Endothelial cell of umbilical vein (primary cell): ENCODE data around the gene NPC1L1. TPM values are rescaled to one million over a fixed set of nuclear protein-coding genes. Genes with fewer than 3 reads are reported as not detected.
A peak's percentile ranks its signal among the peaks of the same experiment; 100 is the strongest.

ENCODE experiments used
- BruUV-seq: library from RNA; stranded (reverse); fragments of 400-500 nt; replicated peaks from 2 replicates; lab custom pipeline; 2021; lab: Mats Ljungman, UMichigan
- CTCF ChIA-PET: fragments of 300-600, 350-600 bp; sonication (Branson Sonifier 250); formaldehyde crosslinking; loops from one replicate; lab custom pipeline; 2021; ENCODE audit warnings: antibody characterized with exemption, inconsistent platforms; lab: Charles Lee
- POLR2A ChIA-PET: fragments of 300-600, 350-600 bp; sonication (Branson Sonifier 250); formaldehyde crosslinking; loops from one replicate; lab custom pipeline; 2021; ENCODE audit warnings: antibody characterized with exemption, inconsistent platforms; lab: Charles Lee
- DNase-seq: peaks from one replicate; pipeline ENCODE4 v3.0.0-alpha.2; 2011; ENCODE audit warnings: low read depth, low spot score
- FAIRE-seq: peaks from 2 replicates; lab custom pipeline; 2011; peaks lifted over from hg19 to GRCh38; lab: Jason Lieb, UNC
- H2AFZ ChIP-seq: 2 replicates; pipeline ENCODE4 v1.6.0; 2012; ENCODE audit warnings: low read depth, low read length, control low read depth, inconsistent platforms
- H3K27ac ChIP-seq: 2 replicates; pipeline ENCODE4 v1.5.1; 2011; ENCODE audit warnings: low read depth, mild to moderate bottlenecking, control low read depth, low read length, moderate library complexity; ENCODE audit not compliant: insufficient read depth
- H3K27me3 ChIP-seq, 2 experiments: 2 replicates each; pipeline versions ENCODE4 v1.6.0 to v1.6.1; 2011; ENCODE audit warnings: low read length in 2 of 2, mixed read lengths in 1 of 2; ENCODE audit not compliant: control insufficient read depth in 2 of 2, insufficient read depth in 2 of 2
- H3K36me3 ChIP-seq, 2 experiments: 2 replicates in 1 of 2; 3 replicates in 1 of 2; pipeline ENCODE4 v1.5.1; 2011; ENCODE audit warnings: low read length in 2 of 2, mild to moderate bottlenecking in 1 of 2, moderate library complexity in 1 of 2; ENCODE audit not compliant: control insufficient read depth in 2 of 2, insufficient read depth in 2 of 2; ENCODE audit errors: extremely low read depth in 1 of 2
- H3K4me1 ChIP-seq: 3 replicates; pipeline ENCODE4 v1.5.1; 2011; ENCODE audit warnings: mild to moderate bottlenecking, low read length; ENCODE audit not compliant: control insufficient read depth, insufficient read depth; ENCODE audit errors: extremely low read depth
- H3K4me2 ChIP-seq: 2 replicates; pipeline ENCODE4 v1.6.1; 2011; ENCODE audit warnings: low read length, control low read depth, mixed read lengths; ENCODE audit not compliant: insufficient read depth
- H3K4me3 ChIP-seq, 3 experiments: fragments of 200-600 bp in 1 of 3; sonication (generic), shearing (Covaris generic) in 1 of 3; replicated peaks in 1 of 3; 2 replicates each; pipeline ENCODE4 v1.5.1; 2011 to 2016; ENCODE audit warnings: control low read depth in 3 of 3, low read length in 3 of 3, mild to moderate bottlenecking in 2 of 3, inconsistent platforms in 1 of 3, low read depth in 1 of 3, moderate library complexity in 1 of 3; ENCODE audit not compliant: insufficient read depth in 1 of 3
- H3K79me2 ChIP-seq: 2 replicates; pipeline ENCODE4 v1.6.0; 2012; ENCODE audit warnings: low read length, inconsistent platforms; ENCODE audit not compliant: control insufficient read depth, insufficient read depth
- H3K9ac ChIP-seq: replicated peaks from 2 replicates; pipeline ENCODE3; 2011; ENCODE audit warnings: low read length, control low read depth; ENCODE audit not compliant: insufficient read depth; ENCODE audit errors: extremely low read depth
- H3K9me1 ChIP-seq: replicated peaks from 3 replicates; pipeline ENCODE4 v1.6.0; 2011; ENCODE audit warnings: mild to moderate bottlenecking, low read length; ENCODE audit not compliant: control insufficient read depth, insufficient read depth; ENCODE audit errors: extremely low read depth
- H3K9me3 ChIP-seq: replicated peaks from 2 replicates; pipeline ENCODE4 v1.5.1; 2012; ENCODE audit warnings: low read length, inconsistent platforms; ENCODE audit not compliant: control insufficient read depth, insufficient read depth
- H4K20me1 ChIP-seq: replicated peaks from 2 replicates; pipeline ENCODE3; 2011; ENCODE audit warnings: mild to moderate bottlenecking, low read length; ENCODE audit not compliant: control insufficient read depth, insufficient read depth; ENCODE audit errors: extremely low read depth
- EZH2 ChIP-seq: IDR thresholded peaks from 2 replicates; pipeline ENCODE4 v1.6.1; 2012; ENCODE audit warnings: borderline replicate concordance, low read depth, mild to moderate bottlenecking, moderate library complexity, low read length, inconsistent platforms; ENCODE audit not compliant: severe bottlenecking
- FOS ChIP-seq: IDR thresholded peaks from 2 replicates; pipeline ENCODE4 v1.6.1; 2011; ENCODE audit warnings: mild to moderate bottlenecking, low read length, moderate library complexity, borderline replicate concordance; ENCODE audit not compliant: insufficient read depth
- GATA2 ChIP-seq: IDR thresholded peaks from 2 replicates; pipeline ENCODE4 v1.7.0; 2011; ENCODE audit warnings: low read depth, mild to moderate bottlenecking, moderate library complexity, mixed read lengths, low read length; ENCODE audit not compliant: insufficient read length, insufficient read depth
- JUN ChIP-seq: IDR thresholded peaks from 2 replicates; pipeline ENCODE4 v1.6.1; 2011; ENCODE audit warnings: borderline replicate concordance, low read depth; ENCODE audit not compliant: insufficient read length, insufficient read depth
- MYC ChIP-seq: IDR thresholded peaks from one replicate; pipeline ENCODE4 v1.6.1; 2011; ENCODE audit warnings: mild to moderate bottlenecking, low read depth, low read length
- POLR2A ChIP-seq: IDR thresholded peaks from 2 replicates; pipeline ENCODE4 v1.6.1; 2012; ENCODE audit warnings: low read depth, mild to moderate bottlenecking, control low read depth, low read length
- POLR2AphosphoS5 ChIP-seq: IDR thresholded peaks from 2 replicates; pipeline ENCODE4 v1.6.1; 2012; ENCODE audit warnings: low read depth, mild to moderate bottlenecking, control low read depth, low read length, moderate library complexity; ENCODE audit not compliant: insufficient read depth
- dilution Hi-C: fragments of 300-500 bp; cut with MboI; formaldehyde crosslinking; loops from one replicate; pipeline ENCODE4 v1.15.0; 2019; ENCODE audit warnings: low sequenced_read_pairs; ENCODE audit not compliant: extremely low pct_ligation_motif_present
- intact Hi-C: fragments of 100-400 bp; cut with micrococcal nuclease; formaldehyde crosslinking; loops from one replicate; pipeline ENCODE4 v1.10.0; 2022
- polyA plus RNA-seq, 4 experiments: library from polyadenylated mRNA; depleted of rRNA in 3 of 4; stranded (reverse) in 3 of 4; unstranded in 1 of 4; fragments of >200 nt; gene quantifications; 2 replicates each; pipeline versions ENCODE4 v1.2.1 to v1.2.3, GENCODE V29; 2011 to 2012; ENCODE audit warnings: missing spikeins in 1 of 4
- total RNA-seq: library from RNA; stranded (reverse); gene quantifications from 2 replicates; pipeline ENCODE4 v1.2.3, GENCODE V29; 2021
- TF ChIP-seq, protein P1 (sequence below), 2 donors: IDR thresholded peaks; 1 replicate in 1 of 2; 2 replicates in 1 of 2; pipeline ENCODE4 v1.5.1; 2011; ENCODE audit warnings: low read length in 2 of 2, mild to moderate bottlenecking in 2 of 2, moderate library complexity in 2 of 2, control low read depth in 1 of 2, inconsistent platforms in 1 of 2, low read depth in 1 of 2; ENCODE audit not compliant: insufficient read depth in 1 of 2; ENCODE audit errors: extremely low read depth in 1 of 2
- TF ChIP-seq, protein P2 (sequence below): IDR thresholded peaks from 2 replicates; pipeline ENCODE4 v1.6.1; 2011; ENCODE audit not compliant: insufficient read depth, insufficient read length

Gene NPC1L1
- total and polyA plus RNA-seq, 2 donors (not counting 3 experiments of a cell fraction or from before 2014, with no cell fraction given) = not detected

DNA sequence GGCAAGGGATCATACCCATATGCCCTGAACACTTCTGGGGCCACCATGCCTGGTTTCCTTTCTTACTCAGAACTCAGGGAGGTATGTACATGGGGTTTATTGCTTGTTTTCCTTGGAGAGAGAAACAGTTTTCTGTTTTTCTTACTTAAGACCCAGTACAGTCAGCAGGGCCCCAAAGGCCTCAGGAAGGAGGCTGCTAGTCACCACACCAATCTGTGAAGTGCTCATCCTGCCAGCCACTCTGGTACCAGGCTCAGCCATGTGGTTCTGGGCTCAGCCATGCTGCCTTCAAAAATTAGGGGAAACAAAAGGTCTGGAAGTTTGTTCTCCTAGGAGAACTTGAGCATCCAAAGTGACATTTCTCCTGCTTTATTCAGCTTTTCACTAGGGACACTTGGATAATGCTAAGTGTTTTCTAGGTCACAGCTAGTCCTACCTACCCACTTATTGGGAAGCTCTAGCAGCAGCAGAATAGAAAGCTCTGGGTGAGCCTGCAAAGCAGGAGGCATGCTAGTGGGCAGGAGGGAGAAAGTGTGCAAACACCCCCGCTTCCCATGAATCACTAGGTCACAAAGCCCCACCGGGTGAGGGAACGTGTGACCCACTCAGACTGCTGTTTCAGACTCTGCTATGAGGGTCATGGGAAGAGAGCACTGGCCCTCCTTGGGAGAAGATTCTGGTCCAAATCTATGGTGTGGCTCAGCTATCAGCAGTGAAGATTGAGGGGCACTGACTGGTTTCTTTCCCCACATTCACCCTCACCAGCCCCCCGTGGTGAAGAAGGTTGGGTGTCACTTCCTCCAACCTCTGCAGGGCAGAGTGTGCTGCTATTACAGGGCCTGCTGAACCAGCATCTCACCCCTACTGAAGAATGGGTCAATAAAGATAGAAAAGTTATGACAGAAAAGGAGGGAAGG lies 74.6 kb downstream of the NPC1L1 start:
- Histone ChIP-seq H3K9me3 (no peaks in the 10 kb centered on the region), H3K4me2 (peak overlapping the region; percentile 28), H3K9me1 (no peaks in the 10 kb centered on the region), H3K27me3 (no peaks in the 10 kb centered on the region), H3K4me1 (peaks cover 34% of the 10 kb centered on the region), H2AFZ (no peak overlapping the region), H3K4me3 (no peak overlapping the region), H3K79me2 (peaks cover 63% of the 10 kb centered on the region), H3K9ac (no peak overlapping the region), H3K27ac (peak overlapping the region; percentile 45), H4K20me1 (no peaks in the 10 kb centered on the region), H3K36me3 (no peaks in the 10 kb centered on the region)
- POLR2A ChIA-PET = interaction anchor here (0.7 kb wide), 1 partner anchor 399 kb away, joined by 5 read pairs; no protein-coding TSS in a partner anchor
- TF ChIP-seq JUN (no peak), MYC (peak; percentile 22), FOS (peak; percentile 47), POLR2AphosphoS5 (peak; percentile 52)
- dilution Hi-C loops (no loop called here), intact Hi-C loops (loop anchor here (2.0 kb wide), 1 partner anchor 68 kb away; no protein-coding TSS in a partner anchor)
- no TSS peak for BruUV-seq
- FAIRE-seq (peak; percentile 79), DNase-seq (peak; percentile 63)
- CTCF ChIA-PET = interaction anchor here (0.8 to 1.3 kb wide), 3 partner anchors 88 to 119 kb away, joined by 3 to 5 read pairs (median 3); no protein-coding TSS in a partner anchor

DNA sequence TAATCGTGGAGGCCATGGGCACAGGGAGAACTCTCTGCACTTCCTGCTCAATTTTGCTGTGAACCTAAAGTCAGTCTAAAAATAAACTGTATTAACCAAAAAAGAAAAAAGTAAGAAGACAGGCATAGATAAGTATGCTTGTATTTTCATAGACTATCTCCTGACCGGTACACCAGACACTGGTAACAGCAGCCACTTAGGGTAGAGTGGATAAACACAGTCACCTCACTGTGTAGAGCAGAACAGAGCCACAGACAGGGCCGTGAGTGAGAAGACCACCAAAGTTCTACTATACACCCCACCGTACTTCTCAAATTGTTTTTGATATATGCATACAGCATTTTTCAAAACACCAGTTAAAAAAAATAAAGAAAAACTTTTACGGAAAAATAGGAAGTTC lies 75.6 kb downstream of the NPC1L1 start:
- Histone ChIP-seq H3K4me1 (peaks cover 45% of the 10 kb centered on the region), H3K9me3 (no peaks in the 10 kb centered on the region), H3K4me2 (no peak overlapping the region), H2AFZ (no peak overlapping the region), H3K27me3 (no peaks in the 10 kb centered on the region), H3K79me2 (peaks cover 64% of the 10 kb centered on the region), H4K20me1 (no peaks in the 10 kb centered on the region), H3K9ac (no peak overlapping the region), H3K4me3 (no peak overlapping the region), H3K36me3 (no peaks in the 10 kb centered on the region), H3K9me1 (no peaks in the 10 kb centered on the region), H3K27ac (peak overlapping the region; percentile 4)
- intact Hi-C loops (no loop called here), dilution Hi-C loops (no loop called here)
- BruUV-seq = no TSS peak
- ChIA-PET CTCF (interaction anchor here (0.8 kb wide), 1 partner anchor 87 kb away, joined by 3 read pairs; no protein-coding TSS in a partner anchor), POLR2A (no interaction called here)
- DNase-seq (no peak), FAIRE-seq (no peak)
- TF ChIP-seq MYC = no peak
- no peak for TF ChIP-seq EZH2
- no peak for TF ChIP-seq GATA2
- TF ChIP-seq JUN = no peak
- TF ChIP-seq, protein P1, sequence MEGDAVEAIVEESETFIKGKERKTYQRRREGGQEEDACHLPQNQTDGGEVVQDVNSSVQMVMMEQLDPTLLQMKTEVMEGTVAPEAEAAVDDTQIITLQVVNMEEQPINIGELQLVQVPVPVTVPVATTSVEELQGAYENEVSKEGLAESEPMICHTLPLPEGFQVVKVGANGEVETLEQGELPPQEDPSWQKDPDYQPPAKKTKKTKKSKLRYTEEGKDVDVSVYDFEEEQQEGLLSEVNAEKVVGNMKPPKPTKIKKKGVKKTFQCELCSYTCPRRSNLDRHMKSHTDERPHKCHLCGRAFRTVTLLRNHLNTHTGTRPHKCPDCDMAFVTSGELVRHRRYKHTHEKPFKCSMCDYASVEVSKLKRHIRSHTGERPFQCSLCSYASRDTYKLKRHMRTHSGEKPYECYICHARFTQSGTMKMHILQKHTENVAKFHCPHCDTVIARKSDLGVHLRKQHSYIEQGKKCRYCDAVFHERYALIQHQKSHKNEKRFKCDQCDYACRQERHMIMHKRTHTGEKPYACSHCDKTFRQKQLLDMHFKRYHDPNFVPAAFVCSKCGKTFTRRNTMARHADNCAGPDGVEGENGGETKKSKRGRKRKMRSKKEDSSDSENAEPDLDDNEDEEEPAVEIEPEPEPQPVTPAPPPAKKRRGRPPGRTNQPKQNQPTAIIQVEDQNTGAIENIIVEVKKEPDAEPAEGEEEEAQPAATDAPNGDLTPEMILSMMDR (IDR thresholded peaks at IDR 0.05; ENCODE audit: extremely low read depth in 1 of 2, insufficient read depth in 1 of 2, low read depth in 1 of 2, low read length in 2 of 2) = no peak
- no peak for TF ChIP-seq POLR2A
- TF ChIP-seq, protein P2, sequence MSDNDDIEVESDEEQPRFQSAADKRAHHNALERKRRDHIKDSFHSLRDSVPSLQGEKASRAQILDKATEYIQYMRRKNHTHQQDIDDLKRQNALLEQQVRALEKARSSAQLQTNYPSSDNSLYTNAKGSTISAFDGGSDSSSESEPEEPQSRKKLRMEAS = no peak
- TF ChIP-seq POLR2AphosphoS5 = no peak
- TF ChIP-seq FOS = no peak
